SH-SY5Y (cell line): ENCODE results near the gene NEUROG2.

ENCODE experiments used
- GATA2 ChIP-seq: IDR thresholded peaks from 2 replicates; pipeline ENCODE4 v1.6.1; 2011; ENCODE audit warnings: mild to moderate bottlenecking, low read depth, low read length
- GATA3 ChIP-seq: IDR thresholded peaks from 2 replicates; pipeline ENCODE4 v1.6.1; 2011; ENCODE audit warnings: low read depth, mild to moderate bottlenecking, low read length, moderate library complexity

NEUROG2 gene

GRCh38 chr4:112531146-112531545 is 15.2 kb upstream of the NEUROG2 start:
- peak; percentile 77; the same call in 1 of the 2 replicates for TF ChIP-seq GATA3
- peak; percentile 69; the same call in 1 of the 2 replicates for TF ChIP-seq GATA2

GRCh38 chr4:112526061-112526460 is 10.1 kb upstream of the NEUROG2 start:
- TF ChIP-seq GATA3 (no peak), GATA2 (no peak)

- no peak for TF ChIP-seq GATA3
- no peak for TF ChIP-seq GATA2
Observed at GRCh38 chr4:112523764-112524505, 8.0 kb upstream of the NEUROG2 start.

- TF ChIP-seq GATA2 (no peak), GATA3 (no peak)
Observed at GRCh38 chr4:112523008-112523721, 7.2 kb upstream of the NEUROG2 start.

- TF ChIP-seq GATA3: no peak
- no peak for TF ChIP-seq GATA2
Observed at GRCh38 chr4:112521123-112522023, 5.4 kb upstream of the NEUROG2 start.

- TF ChIP-seq GATA3: no peak
- TF ChIP-seq GATA2: 0 out of 2 replicates have a peak, but pooled peaks have one; percentile 35
Observed at GRCh38 chr4:112520598-112521122, 4.7 kb upstream of the NEUROG2 start.

- no peak for TF ChIP-seq GATA3
- TF ChIP-seq GATA2: no peak
Observed at GRCh38 chr4:112519689-112520597, 4.0 kb upstream of the NEUROG2 start.

GRCh38 chr4:112518675-112519074 is 2.7 kb upstream of the NEUROG2 start:
- TF ChIP-seq GATA3: no peak

- TF ChIP-seq GATA3 (no peak), GATA2 (no peak)
Observed at GRCh38 chr4:112517911-112518310, 1.9 kb upstream of the NEUROG2 start.

- TF ChIP-seq GATA3: no peak
- no peak for TF ChIP-seq GATA2
Observed at GRCh38 chr4:112517067-112517634, 1.2 kb upstream of the NEUROG2 start.

- TF ChIP-seq GATA3: no peak
- no peak for TF ChIP-seq GATA2
Observed at GRCh38 chr4:112516471-112517066, 589 bp upstream of the NEUROG2 start.
